Activated CD8-positive, alpha-beta memory T cell treated with anti-CD3 and anti-CD28 coated beads for 4 hours (primary cell): Measurements from ENCODE around the gene TOR1B.

Source experiments
- DNase-seq, 2 donors: peaks; one replicate each; pipeline ENCODE4 v3.0.0-alpha.2; 2020; ENCODE audit warnings: low read depth in 2 of 2

The TOR1B gene

GRCh38 chr9:129845373-129845772 lies 42.4 kb downstream of the TOR1B start:
- no peak for DNase-seq

DNA sequence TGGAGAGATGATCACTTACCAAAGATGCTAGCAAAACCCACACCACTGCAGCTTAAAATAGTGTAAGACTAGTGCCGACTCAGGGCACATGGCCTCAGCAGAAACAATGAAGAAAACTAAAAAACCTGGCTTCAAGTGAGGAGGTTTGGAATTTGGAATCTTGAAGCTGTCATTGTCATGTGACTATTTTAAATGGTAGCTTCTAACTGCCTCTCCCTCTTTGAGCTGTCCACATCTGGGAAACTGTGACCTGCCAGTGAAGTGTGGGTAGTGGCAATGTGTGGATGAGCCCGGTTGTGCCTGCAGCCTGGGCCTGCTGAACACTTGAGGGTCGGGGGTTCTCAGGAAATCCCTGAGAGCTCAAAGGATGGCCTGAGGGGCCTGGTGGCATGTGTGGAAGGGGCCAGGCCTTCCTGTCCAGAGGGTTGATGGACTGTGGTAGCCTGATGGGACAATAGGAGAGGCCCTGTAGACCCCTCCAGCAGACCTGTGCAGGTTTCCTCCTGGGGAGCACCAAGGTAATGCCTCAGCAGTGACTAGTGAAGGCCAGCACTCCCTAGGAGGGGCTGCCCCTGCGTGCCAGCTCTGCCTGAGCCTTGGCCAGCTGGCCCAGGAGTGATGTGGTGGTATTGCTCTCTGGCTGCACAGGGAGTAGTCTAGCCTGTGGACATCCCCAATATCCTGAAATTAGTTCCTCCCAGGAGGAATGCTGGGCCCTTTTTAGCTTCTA lies 45.9 kb downstream of the TOR1B start:
- DNase-seq, result no peak

DNA sequence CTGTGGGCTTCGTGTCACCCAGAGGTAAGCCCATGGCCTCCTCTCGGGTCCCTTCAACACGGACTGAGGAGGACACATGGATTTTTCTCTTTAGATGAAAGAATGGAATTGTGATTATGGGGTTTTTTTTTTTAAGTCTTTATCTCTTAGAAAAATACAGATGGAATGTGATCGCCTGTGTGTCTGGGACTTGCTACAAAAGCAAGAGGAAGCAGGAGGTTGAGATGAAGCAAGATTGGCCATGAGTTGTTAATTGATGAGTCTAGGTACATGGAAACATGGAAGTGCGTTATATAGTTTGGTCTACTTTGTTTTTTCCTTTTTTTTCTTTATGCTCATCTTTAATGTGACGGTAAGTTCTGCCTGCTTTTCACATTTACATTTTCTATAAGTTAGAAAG lies 46.9 kb downstream of the TOR1B start:
- DNase-seq, result no peak

DNA sequence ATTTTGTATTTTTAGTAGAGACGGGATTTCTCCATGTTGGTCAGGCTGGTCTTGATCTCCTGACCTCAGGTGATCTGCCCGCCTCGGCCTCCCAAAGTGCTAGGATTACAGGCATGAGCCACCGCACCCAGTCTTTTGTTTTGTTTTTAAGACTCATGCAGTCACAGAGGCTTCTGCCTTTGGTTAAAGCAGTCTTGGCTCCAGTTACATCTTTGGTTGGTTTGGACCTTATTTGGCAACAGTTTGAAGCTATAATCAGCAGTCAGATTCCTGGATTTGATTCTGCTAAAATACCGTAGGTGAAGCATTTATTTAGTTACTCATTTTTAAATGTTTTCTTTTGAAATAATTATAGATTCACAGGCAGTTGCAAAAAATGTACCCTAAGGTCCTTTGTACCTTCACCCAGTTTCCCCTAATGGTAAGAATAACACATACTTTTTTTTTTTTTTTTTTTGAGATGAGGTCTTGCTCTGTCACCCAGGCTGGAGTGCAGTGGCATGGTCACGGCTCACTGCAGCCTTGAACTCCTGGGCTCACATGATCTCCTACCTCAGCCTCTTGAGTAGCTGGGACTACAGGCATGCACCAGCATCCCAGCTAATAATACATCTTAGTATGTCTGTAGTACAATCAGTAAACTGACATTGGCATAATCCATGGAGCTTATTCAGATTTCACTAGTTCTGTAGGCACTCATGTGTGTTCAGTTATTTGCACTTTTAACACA lies 48.0 kb downstream of the TOR1B start:
- no peak for DNase-seq

DNA sequence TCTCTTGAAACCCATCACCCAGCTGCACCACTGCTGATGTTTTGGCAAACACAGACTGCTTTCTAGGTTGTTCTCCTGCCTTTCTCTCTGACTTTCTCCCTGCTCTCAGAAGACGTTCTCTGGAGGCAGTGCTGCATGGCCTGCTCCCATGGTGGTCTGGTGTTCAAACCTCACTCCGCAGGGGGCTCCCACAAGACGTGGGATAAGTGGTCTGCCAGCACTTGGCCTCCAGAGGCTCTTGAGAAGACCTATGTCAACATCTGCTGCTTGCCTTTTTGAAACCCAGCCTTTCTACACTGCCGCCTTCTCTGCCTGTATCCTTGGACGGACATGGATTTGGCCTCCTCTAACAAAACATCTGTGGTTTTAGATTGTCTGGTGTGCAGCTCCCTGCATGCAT lies 48.8 kb downstream of the TOR1B start:
- DNase-seq, result no peak

DNA sequence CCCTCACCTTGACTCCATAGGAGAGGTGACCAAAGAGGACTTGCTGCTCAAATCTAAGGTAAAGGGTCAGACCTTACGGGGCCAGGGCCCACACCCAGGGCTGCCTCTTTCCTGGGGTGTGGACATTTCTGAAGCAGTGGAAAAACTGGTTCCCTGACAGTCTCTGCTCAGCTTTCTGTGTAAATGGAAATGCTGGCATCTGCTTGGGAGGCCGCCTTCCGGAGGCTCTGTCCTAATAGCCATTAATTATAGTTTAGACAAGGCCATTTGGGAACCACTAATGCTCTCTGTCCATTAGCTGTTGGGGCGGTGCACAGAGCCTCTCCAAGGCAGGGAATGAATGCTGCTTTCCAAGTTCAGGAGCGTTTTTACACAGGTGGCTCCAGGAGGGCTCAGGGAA lies 49.6 kb downstream of the TOR1B start:
- DNase-seq, result no peak

- DNase-seq, result no peak
Measured at GRCh38 chr9:129853614-129854013, 50.6 kb downstream of the TOR1B start.

DNA sequence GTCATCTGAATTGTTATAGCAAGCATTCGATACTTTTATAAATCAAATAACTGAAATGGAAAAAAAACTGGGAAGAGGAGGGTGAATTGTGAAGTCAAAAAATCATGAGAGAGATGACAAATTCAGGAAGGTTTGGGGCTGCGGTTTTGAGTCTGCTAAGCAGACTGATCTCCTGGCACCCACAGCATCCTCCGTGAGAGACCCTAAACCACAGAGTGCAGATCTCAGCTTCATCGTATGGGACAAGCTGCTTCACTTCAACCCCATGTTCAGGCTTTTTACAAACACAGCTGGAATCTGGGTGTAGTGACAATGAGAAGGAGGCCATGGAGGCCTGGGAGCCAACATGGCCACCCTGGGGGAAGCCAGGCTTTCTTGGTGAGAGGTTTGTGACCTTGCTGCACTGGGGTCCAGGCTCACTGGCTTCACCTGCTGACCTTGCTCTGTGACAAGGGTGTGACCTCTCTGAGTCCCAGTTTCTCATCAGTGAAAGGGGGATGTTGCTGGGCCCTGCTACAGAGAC lies 51.7 kb downstream of the TOR1B start:
- no peak for DNase-seq

DNA sequence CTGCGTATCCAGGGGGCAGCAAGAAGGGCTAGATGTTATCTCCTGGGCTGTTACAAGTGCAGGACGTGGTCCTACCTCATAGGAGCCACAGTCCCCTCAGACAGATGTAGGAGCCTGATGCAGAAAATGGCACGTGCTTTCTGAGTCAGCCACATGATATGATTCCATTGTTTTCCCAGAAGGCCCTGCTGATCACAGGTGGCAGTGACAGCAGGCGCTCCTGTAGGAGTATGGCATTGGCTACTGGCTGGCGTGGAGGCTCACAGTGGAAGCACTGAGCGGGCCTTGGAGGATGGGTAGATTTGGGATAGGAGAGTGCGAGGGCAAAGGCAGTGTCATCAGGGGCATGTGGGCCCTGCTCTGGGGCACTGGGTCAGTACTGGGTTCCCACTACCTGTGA lies 54.2 kb downstream of the TOR1B start:
- no peak for DNase-seq

GRCh38 chr9:129858167-129858962 lies 55.4 kb downstream of the TOR1B start:
- no peak for DNase-seq
